GM21526 (cell line): ENCODE results near the gene ART3.
"Not testable (repeated sequence)": the region's sequence is repeated elsewhere in the genome, so short reads cannot be mapped to it uniquely, and the experiment has no call there.

Source experiments
- ATAC-seq: cut with Tn5 transposase; IDR thresholded peaks from one replicate; pipeline ENCODE4 v1.9.1; 2021; ENCODE audit warnings: moderate library complexity; ENCODE audit not compliant: unreplicated experiment, low FRiP score

The ART3 gene

GRCh38 chr4:76074468-76074867 is at the start of gene ART3:
Gene ART3, plus strand, starts transcription at chr4:76074709. Its CDS starts 1,181 bp downstream, at chr4:76075890.
- no peak for ATAC-seq

- ATAC-seq, result no peak
Measured at GRCh38 chr4:76028350-76028765, 46.2 kb upstream of the ART3 start.

GRCh38 chr4:76029300-76029699 is 45.2 kb upstream of the ART3 start:
- no peak for ATAC-seq

- ATAC-seq, result no peak
Measured at GRCh38 chr4:76035141-76035540, 39.4 kb upstream of the ART3 start.

- ATAC-seq, result no peak
Measured at GRCh38 chr4:76035799-76036380, 38.6 kb upstream of the ART3 start, which contains the start of gene CXCL11. Gene CXCL11, minus strand, starts transcription at chr4:76036070. Its CDS starts 83 bp downstream, at chr4:76035987.

GRCh38 chr4:76036855-76037254 is 37.7 kb upstream of the ART3 start:
- ATAC-seq, result no peak

GRCh38 chr4:76042241-76042998 is 32.1 kb upstream of the ART3 start:
- ATAC-seq, result not testable (repeated sequence)

- not testable (repeated sequence) for ATAC-seq
Measured at GRCh38 chr4:76043306-76043705, 31.2 kb upstream of the ART3 start.

- ATAC-seq, result not testable (repeated sequence)
Measured at GRCh38 chr4:76044686-76045085, 29.8 kb upstream of the ART3 start.

- not testable (repeated sequence) for ATAC-seq
Measured at GRCh38 chr4:76049860-76050416, 24.6 kb upstream of the ART3 start.

GRCh38 chr4:76050560-76051050 is 23.9 kb upstream of the ART3 start:
- ATAC-seq, result not testable (repeated sequence)

- ATAC-seq, result no peak
Measured at GRCh38 chr4:76053730-76054129, 20.8 kb upstream of the ART3 start.

- ATAC-seq, result peak; percentile 97
Measured at GRCh38 chr4:76055016-76055415, 19.5 kb upstream of the ART3 start.

- no peak for ATAC-seq
Measured at GRCh38 chr4:76055421-76055820, 19.1 kb upstream of the ART3 start.

GRCh38 chr4:76058302-76058701 is 16.2 kb upstream of the ART3 start:
- ATAC-seq, result peak; percentile 48

- no peak for ATAC-seq
Measured at GRCh38 chr4:76058888-76059426, 15.6 kb upstream of the ART3 start.

- ATAC-seq, result no peak
Measured at GRCh38 chr4:76059750-76060149, 14.8 kb upstream of the ART3 start.

- ATAC-seq, result no peak
Measured at GRCh38 chr4:76060506-76060905, 14.0 kb upstream of the ART3 start.

- no peak for ATAC-seq
Measured at GRCh38 chr4:76061421-76061820, 13.1 kb upstream of the ART3 start.

- ATAC-seq, result peak; percentile 53
Measured at GRCh38 chr4:76061982-76062381, 12.5 kb upstream of the ART3 start.

- ATAC-seq, result no peak
Measured at GRCh38 chr4:76066546-76066945, 8.0 kb upstream of the ART3 start.
